Small intestine (tissue), 7 donors: ENCODE results near the gene GPR75. TPM values are rescaled to one million over a fixed set of nuclear protein-coding genes. Genes with fewer than 3 reads are reported as not detected.
"Not testable (repeated sequence)": the region's sequence is repeated elsewhere in the genome, so short reads cannot be mapped to it uniquely, and the experiment has no call there.

Source experiments
- DNase-seq, 2 donors: peaks; one replicate each; pipeline versions ENCODE4 v3.0.0 to v3.0.0-alpha.2; 2013
- FAIRE-seq: peaks from 2 replicates; lab custom pipeline; 2012; peaks lifted over from hg19 to GRCh38; lab: Jason Lieb, UNC
- H3K27ac ChIP-seq, 3 donors: one replicate each; pipeline ENCODE4 v1.5.1; 2013; ENCODE audit warnings: low read length in 2 of 3, mild to moderate bottlenecking in 2 of 3, control low read depth in 1 of 3, inconsistent platforms in 1 of 3, low read depth in 1 of 3, moderate library complexity in 1 of 3
- H3K27me3 ChIP-seq, 3 donors: one replicate each; pipeline ENCODE4 v1.6.1; 2013; ENCODE audit warnings: low read length in 3 of 3, inconsistent platforms in 1 of 3; ENCODE audit not compliant: control insufficient read depth in 3 of 3, insufficient read depth in 3 of 3
- H3K36me3 ChIP-seq, 3 donors: one replicate each; pipeline ENCODE4 v1.6.1; 2013; ENCODE audit warnings: low read length in 3 of 3, inconsistent platforms in 1 of 3, low read depth in 1 of 3, mild to moderate bottlenecking in 1 of 3, moderate library complexity in 1 of 3; ENCODE audit not compliant: control insufficient read depth in 3 of 3, insufficient read depth in 2 of 3
- H3K4me1 ChIP-seq, 3 donors: one replicate each; pipeline ENCODE4 v1.6.1; 2013; ENCODE audit warnings: low read length in 2 of 3, inconsistent platforms in 1 of 3, low read depth in 1 of 3, mild to moderate bottlenecking in 1 of 3, moderate library complexity in 1 of 3; ENCODE audit not compliant: control insufficient read depth in 3 of 3, insufficient read depth in 2 of 3
- H3K4me3 ChIP-seq, 3 donors: one replicate each; pipeline ENCODE4 v1.5.1; 2013; ENCODE audit warnings: low read length in 3 of 3, control low read depth in 1 of 3, inconsistent platforms in 1 of 3, low read depth in 1 of 3, mild to moderate bottlenecking in 1 of 3, moderate library complexity in 1 of 3
- H3K9me3 ChIP-seq, 2 donors: one replicate each; pipeline ENCODE4 v1.6.1; 2013; ENCODE audit warnings: low read depth in 1 of 2, low read length in 1 of 2; ENCODE audit not compliant: control insufficient read depth in 2 of 2, insufficient read depth in 1 of 2
- WGBS, 3 donors: extraction: QIAGEN DNeasy Blood & Tissue Kit; methylation state at CpG; one replicate each; pipeline ENCODE4 v1.1.7; 2013; 5-methylcytosine and 5-hydroxymethylcytosine counted together
- polyA plus RNA-seq, 4 donors: library from polyadenylated mRNA; stranded (reverse) in 3 of 4; unstranded in 1 of 4; fragments of 200-250 nt in 3 of 4; fragments of 120-200 nt in 1 of 4; gene quantifications; one replicate each; pipeline versions ENCODE4 v1.2.1 to v1.2.3, GENCODE V29; 2013
- donor health status: healthy with polysubstance abuse.
- donor health status: control.
- donor health status: control.
- donor health status: Bipolar disorder and iron deficiency.
- donor health status: healthy.

Gene GPR75
- polyA plus RNA-seq, 4 donors, result 0.27 to 4.2 (median 0.52) TPM; not detected in 1

DNA sequence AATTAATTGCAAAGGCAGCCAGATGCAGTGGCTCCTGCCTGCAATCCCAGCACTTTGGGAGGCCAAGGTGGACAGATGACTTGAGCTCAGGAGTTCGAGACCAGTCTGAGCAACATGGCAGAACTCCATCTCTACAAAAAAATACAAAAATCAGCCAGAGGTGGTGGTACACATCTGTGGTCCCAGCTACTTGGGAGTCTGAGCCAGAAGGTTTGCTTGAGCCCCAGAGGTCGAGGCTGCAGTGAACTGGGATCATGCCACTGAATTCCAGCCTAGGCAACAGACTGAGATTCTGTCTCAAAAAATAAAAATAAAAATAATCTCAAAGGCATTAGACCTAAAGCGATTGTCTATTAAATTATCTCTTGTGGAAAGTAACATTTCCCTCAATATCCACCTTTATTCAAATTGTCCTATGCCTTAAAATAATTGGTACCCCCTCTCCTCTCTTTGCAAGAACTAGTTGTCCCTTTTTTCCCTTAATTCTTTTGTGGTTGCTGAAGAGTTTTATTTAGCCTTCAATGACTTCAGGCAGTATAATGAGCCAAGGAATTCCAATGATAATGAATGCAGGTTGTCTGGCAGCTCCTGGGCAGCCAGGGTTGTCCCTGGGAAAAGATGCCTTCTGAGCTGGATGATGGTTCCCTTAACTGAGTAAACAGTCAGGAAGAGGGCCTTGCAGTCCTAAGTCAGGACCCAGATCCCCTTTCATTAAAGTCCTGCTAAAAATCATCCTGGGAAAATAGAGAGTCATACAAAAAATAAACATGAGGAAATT lies 32.2 kb downstream of the GPR75 start:
- H3K27ac ChIP-seq, result no peak overlapping the region
- no peak overlapping the region for H3K4me3 ChIP-seq
- FAIRE-seq (no peak), DNase-seq (no peak)
- WGBS, 3 donors, result 91 to 100% (median 94%) methylated on average over 3 of the region's 3 CpGs
- no peaks in the 10 kb centered on the region for H3K27me3 ChIP-seq
- peaks cover 0 to 14% (median 0%) of the 10 kb centered on the region in 3 donors for H3K4me1 ChIP-seq
- peaks cover 0 to 8% of the 10 kb centered on the region in 2 donors for H3K9me3 ChIP-seq
- H3K36me3 ChIP-seq, result peaks cover 0 to 9% (median 0%) of the 10 kb centered on the region in 3 donors

DNA sequence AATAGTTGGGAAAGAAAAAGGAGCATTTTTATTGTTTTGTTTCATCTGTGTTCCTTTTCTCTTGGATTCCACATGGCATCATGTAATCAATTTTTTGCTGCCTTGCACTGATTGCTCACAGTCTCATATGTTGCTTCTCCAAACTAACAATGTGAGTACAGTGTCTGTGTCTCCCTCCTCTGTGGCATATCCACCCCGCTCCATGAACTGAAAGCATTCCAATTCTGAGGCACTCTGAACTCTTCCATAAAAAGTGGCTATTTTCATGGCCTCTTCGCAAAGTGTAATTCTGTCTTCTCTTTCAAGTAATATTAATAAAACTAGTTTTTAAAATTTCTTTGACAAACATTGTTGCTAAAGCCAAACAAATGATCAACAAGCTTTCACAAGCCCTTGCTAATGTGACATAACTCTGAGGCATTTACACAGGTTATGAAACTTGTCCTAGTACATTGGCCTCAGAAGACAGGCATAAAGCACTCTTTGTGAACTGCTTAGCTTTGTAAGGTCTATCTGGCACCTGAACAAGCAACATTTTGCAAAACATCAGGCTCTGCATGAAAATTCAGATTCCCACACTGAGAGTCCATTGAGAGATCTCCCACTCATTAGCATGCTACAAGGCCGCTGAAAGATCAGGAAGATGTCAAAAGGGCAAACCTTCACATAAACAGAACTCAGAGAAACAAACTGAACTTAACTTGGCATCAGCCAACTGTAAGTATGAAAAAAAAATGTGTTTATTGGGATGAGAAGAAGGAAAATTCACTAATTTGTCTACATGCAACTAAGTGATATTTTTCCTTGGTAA lies 33.0 kb downstream of the GPR75 start:
- DNase-seq, result peak in 1 of 2 donors; percentile 53
- Histone ChIP-seq H3K9me3 (peaks cover 0 to 8% of the 10 kb centered on the region in 2 donors), H3K4me1 (peaks cover 0 to 14% (median 0%) of the 10 kb centered on the region in 3 donors), H3K27ac (no peak overlapping the region), H3K4me3 (no peak overlapping the region), H3K27me3 (no peaks in the 10 kb centered on the region), H3K36me3 (peaks cover 0 to 11% (median 0%) of the 10 kb centered on the region in 3 donors)
- WGBS, 3 donors, result 64 to 78% (median 70%) methylated on average over 3 of the region's 3 CpGs
- FAIRE-seq, result no peak

DNA sequence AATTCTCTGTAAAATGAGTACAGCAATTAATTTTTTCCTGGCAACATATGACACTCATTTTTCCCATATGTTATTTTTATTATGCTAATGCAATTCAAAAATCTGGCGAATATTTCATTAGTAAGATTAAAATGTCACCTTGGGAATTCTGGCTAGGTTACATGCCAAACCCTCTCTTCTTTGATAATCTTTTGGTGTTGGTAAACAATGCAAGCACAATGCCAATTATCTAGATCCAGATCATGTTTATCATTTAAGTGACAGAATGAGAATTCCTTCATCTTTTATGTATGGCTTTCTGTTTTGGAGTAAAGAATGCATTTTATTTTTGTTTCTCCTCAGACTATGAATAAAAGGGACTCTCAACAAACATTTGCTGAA lies 33.7 kb downstream of the GPR75 start:
- 60 to 75% (median 63%) methylated on average over 1 of the region's 1 CpG for WGBS, 3 donors
- Histone ChIP-seq H3K27me3 (no peaks in the 10 kb centered on the region), H3K36me3 (peaks cover 0 to 9% (median 0%) of the 10 kb centered on the region in 3 donors), H3K9me3 (peaks cover 0 to 8% of the 10 kb centered on the region in 2 donors), H3K4me1 (peaks cover 0 to 14% (median 0%) of the 10 kb centered on the region in 3 donors), H3K4me3 (no peak overlapping the region), H3K27ac (no peak overlapping the region)
- no peak for FAIRE-seq
- DNase-seq, result no peak

DNA sequence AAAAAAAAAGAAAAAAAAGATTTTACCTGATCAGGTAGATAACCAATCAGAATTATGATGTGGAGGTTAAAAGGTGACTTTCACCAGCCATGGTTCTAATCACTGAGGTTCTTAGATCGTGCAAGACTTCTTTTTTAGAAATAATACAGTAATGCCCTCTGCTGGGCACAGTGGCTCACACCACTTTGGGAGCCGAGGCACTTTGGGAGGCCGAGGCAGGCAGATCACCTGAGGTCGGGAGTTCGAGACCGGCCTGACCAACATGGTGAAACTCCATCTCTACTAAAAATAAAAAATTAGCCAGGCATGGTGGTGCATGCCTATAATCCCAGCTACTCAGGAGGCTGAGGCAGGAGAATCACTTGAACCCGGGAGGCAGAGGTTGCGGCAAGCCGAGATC lies 36.1 kb downstream of the GPR75 start:
- FAIRE-seq, H3K27me3 ChIP-seq, H3K27ac ChIP-seq, H3K9me3 ChIP-seq, H3K36me3 ChIP-seq, H3K4me3 ChIP-seq: not testable (repeated sequence)
- 81 to 89% (median 86%) methylated on average over 9 of the region's 9 CpGs for WGBS, 3 donors
- DNase-seq, result peak; percentile 19 to 43
- peaks cover 0 to 33% (median 7%) of the 10 kb centered on the region in 3 donors for H3K4me1 ChIP-seq

DNA sequence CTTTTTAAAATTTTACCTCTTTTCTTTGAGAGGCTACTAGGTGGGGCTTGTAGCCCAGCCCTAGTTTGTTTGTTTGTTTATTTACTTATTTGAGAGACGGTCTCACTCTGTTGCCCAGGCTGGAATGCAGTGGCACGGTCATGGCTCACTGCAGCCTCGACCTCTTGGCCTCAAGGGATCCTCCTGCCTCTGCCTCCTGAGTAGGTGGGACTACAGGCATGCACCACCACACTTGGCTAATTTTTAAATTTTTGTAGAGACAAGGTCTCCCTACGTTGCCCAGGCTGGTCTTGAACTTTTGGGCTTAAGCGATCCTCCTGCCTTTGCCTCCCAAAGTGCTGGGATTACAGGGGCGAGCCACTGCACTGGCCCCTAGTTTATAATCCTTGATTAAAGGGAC lies 38.0 kb downstream of the GPR75 start:
- Histone ChIP-seq H3K4me1 (peaks cover 0 to 29% (median 7%) of the 10 kb centered on the region in 3 donors), H3K27ac (no peak overlapping the region), H3K4me3 (no peak overlapping the region), H3K36me3 (peaks cover 2 to 14% (median 3%) of the 10 kb centered on the region in 3 donors), H3K9me3 (no peaks in the 10 kb centered on the region), H3K27me3 (no peaks in the 10 kb centered on the region)
- no peak for DNase-seq
- 85 to 90% (median 89%) methylated on average over 6 of the region's 6 CpGs for WGBS, 3 donors
- FAIRE-seq, result no peak

DNA sequence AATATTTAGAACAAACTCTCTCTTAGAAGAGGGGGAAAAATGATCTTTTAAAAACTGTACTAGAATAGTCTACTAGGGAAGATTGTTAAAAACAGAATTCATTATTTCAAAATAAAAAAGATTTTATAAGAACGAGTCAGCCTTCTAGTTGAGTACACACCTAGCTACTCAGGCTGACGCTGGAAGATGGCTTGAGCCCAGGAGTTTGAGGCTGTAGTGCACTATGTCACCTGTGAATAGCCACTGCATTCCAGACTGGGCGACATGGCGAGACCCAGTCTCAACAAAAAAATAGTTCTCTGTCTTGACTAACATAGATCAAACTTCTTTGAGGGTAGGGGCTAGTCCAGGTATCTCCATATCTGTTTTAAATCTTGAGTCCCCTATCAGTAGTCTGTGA lies 39.1 kb downstream of the GPR75 start:
- H3K27me3 ChIP-seq, result no peaks in the 10 kb centered on the region
- H3K4me3 ChIP-seq, result no peak overlapping the region
- DNase-seq (peak in 1 of 2 donors; percentile 12), FAIRE-seq (no peak)
- no peaks in the 10 kb centered on the region for H3K9me3 ChIP-seq
- peaks cover 2 to 21% (median 4%) of the 10 kb centered on the region in 3 donors for H3K36me3 ChIP-seq
- WGBS, 3 donors, result 71 to 90% (median 81%) methylated on average over 4 of the region's 4 CpGs
- peaks cover 0 to 24% (median 7%) of the 10 kb centered on the region in 3 donors for H3K4me1 ChIP-seq
- peak overlapping the region in 1 of 3 donors; percentile 80 for H3K27ac ChIP-seq

DNA sequence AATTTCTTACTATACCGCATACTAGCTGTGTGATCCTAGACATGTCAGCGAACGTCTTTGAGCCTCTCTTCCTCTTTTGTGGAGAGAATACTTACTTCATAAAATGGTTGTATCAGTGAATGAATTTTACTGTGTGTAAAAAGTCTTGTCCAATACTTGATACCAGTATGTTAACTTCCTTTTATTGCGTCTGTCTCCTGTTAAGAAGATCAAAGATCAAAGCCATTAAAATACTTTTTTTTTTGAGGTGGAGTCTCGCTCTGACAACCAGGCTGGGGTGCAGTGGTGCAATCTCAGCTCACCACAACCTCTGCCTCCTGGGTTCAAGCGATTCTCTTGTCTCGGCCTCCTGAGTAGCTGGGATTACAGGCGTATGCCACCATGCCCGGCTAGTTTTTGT lies 39.7 kb downstream of the GPR75 start:
- no peaks in the 10 kb centered on the region for H3K9me3 ChIP-seq
- H3K4me3 ChIP-seq, result no peak overlapping the region
- H3K36me3 ChIP-seq, result peaks cover 2 to 21% (median 4%) of the 10 kb centered on the region in 3 donors
- no peaks in the 10 kb centered on the region for H3K27me3 ChIP-seq
- peak; percentile 58 to 80 for DNase-seq
- peaks cover 0 to 24% (median 7%) of the 10 kb centered on the region in 3 donors for H3K4me1 ChIP-seq
- H3K27ac ChIP-seq, result peak overlapping the region in 2 of 3 donors; percentile 71 to 80
- no peak for FAIRE-seq
- WGBS, 3 donors, result 25 to 71% (median 46%) methylated on average over 9 of the region's 9 CpGs

DNA sequence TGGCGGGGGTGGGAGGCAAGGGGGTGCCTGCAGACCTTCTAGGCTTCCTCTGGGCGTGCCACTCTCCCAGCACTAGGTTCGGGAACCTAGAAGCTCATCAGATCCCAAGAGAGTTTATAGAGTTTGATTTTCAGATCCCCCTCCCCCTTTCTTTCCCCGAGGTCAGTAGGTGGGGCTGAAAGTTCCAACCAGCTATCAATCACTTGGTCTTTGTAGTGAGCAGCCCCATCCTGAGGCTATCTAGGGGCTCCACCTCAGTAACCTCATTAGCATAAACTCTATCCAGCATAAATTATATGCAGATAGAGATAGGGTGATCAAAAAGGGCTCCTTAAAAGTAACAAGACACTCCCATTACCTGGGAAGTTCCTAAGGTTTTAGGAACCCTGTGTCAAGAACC lies 40.1 kb downstream of the GPR75 start:
- Histone ChIP-seq H3K27me3 (no peaks in the 10 kb centered on the region), H3K4me3 (no peak overlapping the region), H3K36me3 (peaks cover 2 to 23% (median 4%) of the 10 kb centered on the region in 3 donors), H3K9me3 (no peaks in the 10 kb centered on the region), H3K27ac (peak overlapping the region in 2 of 3 donors; percentile 71 to 80), H3K4me1 (peaks cover 0 to 24% (median 7%) of the 10 kb centered on the region in 3 donors)
- FAIRE-seq (no peak), DNase-seq (peak in 1 of 2 donors; percentile 27)
- WGBS, 3 donors, result 36 to 66% (median 52%) methylated on average over 4 of the region's 4 CpGs
